GM21619 (cell line): Measurements from ENCODE around the gene CACTIN.
"Not testable (repeated sequence)": the region's sequence is repeated elsewhere in the genome, so short reads cannot be mapped to it uniquely, and the experiment has no call there.

Experiments
- ATAC-seq: cut with Tn5 transposase; IDR thresholded peaks from one replicate; pipeline ENCODE4 v1.9.1; 2021; ENCODE audit not compliant: unreplicated experiment

The CACTIN gene

GRCh38 chr19:3648037-3648905, 21.7 kb upstream of the CACTIN start:
- ATAC-seq = no peak

- ATAC-seq = not testable (repeated sequence)
Observed at GRCh38 chr19:3647102-3647501, 20.5 kb upstream of the CACTIN start.

GRCh38 chr19:3646336-3647092, 19.9 kb upstream of the CACTIN start:
- no peak for ATAC-seq

- no peak for ATAC-seq
Observed at GRCh38 chr19:3645726-3646125, 19.1 kb upstream of the CACTIN start.

- ATAC-seq = no peak
Observed at GRCh38 chr19:3645067-3645396, 18.4 kb upstream of the CACTIN start.

GRCh38 chr19:3644351-3645066, 17.9 kb upstream of the CACTIN start:
- ATAC-seq = no peak

- no peak for ATAC-seq
Observed at GRCh38 chr19:3643674-3644313, 17.2 kb upstream of the CACTIN start.

- ATAC-seq = no peak
Observed at GRCh38 chr19:3642987-3643673, 16.5 kb upstream of the CACTIN start.

- ATAC-seq = no peak
Observed at GRCh38 chr19:3642296-3642695, 15.7 kb upstream of the CACTIN start.

GRCh38 chr19:3641515-3642269, 15.1 kb upstream of the CACTIN start:
- no peak for ATAC-seq

- no peak for ATAC-seq
Observed at GRCh38 chr19:3639479-3639878, 12.9 kb upstream of the CACTIN start.

- ATAC-seq = no peak
Observed at GRCh38 chr19:3638208-3639193, 11.9 kb upstream of the CACTIN start.

GRCh38 chr19:3637621-3638020, 11.0 kb upstream of the CACTIN start:
- no peak for ATAC-seq

GRCh38 chr19:3636962-3637361, 10.4 kb upstream of the CACTIN start:
- no peak for ATAC-seq

- ATAC-seq = no peak
Observed at GRCh38 chr19:3636506-3636905, 9.9 kb upstream of the CACTIN start.

GRCh38 chr19:3634496-3635045, 8.0 kb upstream of the CACTIN start:
- no peak for ATAC-seq

GRCh38 chr19:3633559-3633988, 7.0 kb upstream of the CACTIN start:
- ATAC-seq = no peak
